AG09309 (cell line): ENCODE results near the gene MAGOH.

Experiments
- DNase-seq: peaks from one replicate; pipeline ENCODE4 v3.0.0-alpha.2; 2010; ENCODE audit warnings: low read depth
- H3K4me3 ChIP-seq: 2 replicates; pipeline ENCODE4 v1.5.1; 2011; ENCODE audit warnings: mild to moderate bottlenecking, low read depth, low read length, moderate library complexity; ENCODE audit not compliant: control insufficient read depth
- CTCF ChIP-seq: IDR thresholded peaks from 2 replicates; pipeline ENCODE4 v1.5.1; 2011; ENCODE audit warnings: mild to moderate bottlenecking, low read depth, low read length, inconsistent platforms; ENCODE audit not compliant: insufficient read depth, control insufficient read depth; ENCODE audit errors: missing control alignments

Gene MAGOH

GRCh38 chr1:53219711-53220110 lies 18.6 kb downstream of the MAGOH start:
- no peak for TF ChIP-seq CTCF
- no peak for DNase-seq
- peak overlapping the region; percentile 72 for H3K4me3 ChIP-seq

GRCh38 chr1:53218201-53218600 lies 20.1 kb downstream of the MAGOH start:
- no peak for DNase-seq
- TF ChIP-seq CTCF, result no peak
- no peak overlapping the region for H3K4me3 ChIP-seq

GRCh38 chr1:53214376-53214940 lies 23.9 kb downstream of the MAGOH start:
- no peak overlapping the region for H3K4me3 ChIP-seq
- DNase-seq, result no peak
- no peak for TF ChIP-seq CTCF

GRCh38 chr1:53210954-53211353 lies 27.4 kb downstream of the MAGOH start:
- no peak for DNase-seq
- no peak for TF ChIP-seq CTCF

GRCh38 chr1:53210352-53210751 lies 28.0 kb downstream of the MAGOH start:
- TF ChIP-seq CTCF, result no peak
- no peak overlapping the region for H3K4me3 ChIP-seq
- no peak for DNase-seq

More at GRCh38 chr1:53210954-53211353, 27.4 kb downstream of the MAGOH start:
- no peak overlapping the region for H3K4me3 ChIP-seq

- H3K4me3 ChIP-seq, result no peak overlapping the region
- DNase-seq, result peak; percentile 37
- TF ChIP-seq CTCF, result no peak
Measured at GRCh38 chr1:53207726-53208125, 30.6 kb downstream of the MAGOH start.
